Caco-2 (cell line): ENCODE measurements around the gene PAQR6. TPM values are rescaled to one million over a fixed set of nuclear protein-coding genes. Genes with fewer than 3 reads are reported as not detected.

Source experiments
- BruUV-seq: library from RNA; stranded (reverse); fragments of 400-500 nt; replicated peaks from 2 replicates; lab custom pipeline; 2021; lab: Mats Ljungman, UMichigan
- CTCF ChIA-PET: fragments of 300-600 bp; sonication (Branson Sonifier 250); formaldehyde crosslinking; loops from one replicate; lab custom pipeline; 2022; ENCODE audit warnings: antibody characterized with exemption; lab: Charles Lee
- POLR2A ChIA-PET: fragments of 300-600 bp; sonication (Branson Sonifier 250); formaldehyde crosslinking; loops from one replicate; lab custom pipeline; 2022; ENCODE audit warnings: antibody characterized with exemption; lab: Charles Lee
- DNase-seq, 2 experiments: peaks; one replicate each; pipeline versions ENCODE4 v3.0.0 to v3.0.0-alpha.2; 2020 to 2022
- H3K27me3 ChIP-seq: replicated peaks from 2 replicates; pipeline ENCODE4 v1.6.0; 2011; ENCODE audit warnings: low read length; ENCODE audit not compliant: control insufficient read depth, insufficient read depth
- H3K36me3 ChIP-seq: 2 replicates; pipeline ENCODE4 v1.5.1; 2011; ENCODE audit warnings: low read length; ENCODE audit not compliant: control insufficient read depth, insufficient read depth
- H3K4me1 ChIP-seq: fragments of 250-450 bp; sonication (Bioruptor Pico); 2 replicates; pipeline ENCODE4 v1.5.1; 2020; ENCODE audit warnings: mild to moderate bottlenecking
- H3K4me3 ChIP-seq: 2 replicates; pipeline ENCODE4 v1.5.1; 2011; ENCODE audit warnings: low read depth, mild to moderate bottlenecking, control low read depth, low read length
- H3K9me3 ChIP-seq: fragments of 250-450 bp; sonication (Bioruptor Pico); 2 replicates; pipeline ENCODE4 v1.5.1; 2020; ENCODE audit warnings: mild to moderate bottlenecking, moderate library complexity
- H3K27ac Mint-ChIP-seq: one replicate; pipeline ENCODE4 v1.8.0; 2022; ENCODE audit warnings: mixed read lengths; ENCODE audit not compliant: unreplicated experiment
- H3K27me3 Mint-ChIP-seq: one replicate; pipeline ENCODE4 v1.8.0; 2022; ENCODE audit warnings: mixed read lengths; ENCODE audit not compliant: insufficient read depth, unreplicated experiment
- H3K36me3 Mint-ChIP-seq: one replicate; pipeline ENCODE4 v1.8.0; 2022; ENCODE audit warnings: mild to moderate bottlenecking, mixed read lengths; ENCODE audit not compliant: insufficient read depth, unreplicated experiment
- H3K4me1 Mint-ChIP-seq: one replicate; pipeline ENCODE4 v1.8.0; 2022; ENCODE audit warnings: low read depth, mixed read lengths; ENCODE audit not compliant: unreplicated experiment
- H3K4me3 Mint-ChIP-seq: one replicate; pipeline ENCODE4 v1.8.0; 2022; ENCODE audit warnings: mild to moderate bottlenecking, moderate library complexity, mixed read lengths; ENCODE audit not compliant: unreplicated experiment
- H3K9me3 Mint-ChIP-seq: one replicate; pipeline ENCODE4 v1.8.0; 2022; ENCODE audit warnings: mixed read lengths; ENCODE audit not compliant: unreplicated experiment
- CTCF ChIP-seq, 2 experiments: fragments of 200-600 bp in 1 of 2; IDR thresholded peaks; 1 replicate in 1 of 2; 2 replicates in 1 of 2; pipeline versions ENCODE4 v1.5.1 to v1.8.0; 2011 to 2022; ENCODE audit warnings: antibody characterized with exemption in 1 of 2, control low read depth in 1 of 2, inconsistent platforms in 1 of 2, low read depth in 1 of 2, low read length in 1 of 2, mild to moderate bottlenecking in 1 of 2, moderate library complexity in 1 of 2; ENCODE audit not compliant: insufficient read depth in 1 of 2, severe bottlenecking in 1 of 2, unreplicated experiment in 1 of 2
- intact Hi-C: fragments of 100-400 bp; cut with micrococcal nuclease; formaldehyde crosslinking; loops from one replicate; pipeline ENCODE4 v1.10.0; 2022; ENCODE audit not compliant: unreplicated experiment
- total RNA-seq: library from RNA; stranded (reverse); gene quantifications from 2 replicates; pipeline ENCODE4 v1.2.3, GENCODE V29; 2022

The PAQR6 gene
- total RNA-seq, 1 experiment from 2014 or later, result 4.1 TPM

GRCh38 chr1:156244712-156245111 is 3.1 kb downstream of the PAQR6 start:
- H3K4me3 ChIP-seq, result no peak overlapping the region
- POLR2A ChIA-PET, result no interaction called here
- CTCF ChIA-PET, result no interaction called here
- no peak for TF ChIP-seq CTCF (IDR thresholded peaks at IDR 0.05; ENCODE audit: insufficient read depth in 1 of 2, low read depth in 1 of 2, low read length in 1 of 2, severe bottlenecking in 1 of 2, unreplicated experiment in 1 of 2)
- no peaks in the 10 kb centered on the region for H3K36me3 ChIP-seq
- H3K4me3 Mint-ChIP-seq, result peak overlapping the region; percentile 22
- BruUV-seq, result no TSS peak
- H3K9me3 ChIP-seq, result no peaks in the 10 kb centered on the region
- peaks cover 4% of the 10 kb centered on the region for H3K4me1 Mint-ChIP-seq
- intact Hi-C loops, result no loop called here
- no peaks in the 10 kb centered on the region for H3K27me3 Mint-ChIP-seq
- H3K4me1 ChIP-seq, result no peaks in the 10 kb centered on the region
- H3K36me3 Mint-ChIP-seq, result peaks cover 75% of the 10 kb centered on the region
- no peak for DNase-seq
- H3K9me3 Mint-ChIP-seq, result no peaks in the 10 kb centered on the region
- no peak overlapping the region for H3K27ac Mint-ChIP-seq
- H3K27me3 ChIP-seq, result no peaks in the 10 kb centered on the region

DNA sequence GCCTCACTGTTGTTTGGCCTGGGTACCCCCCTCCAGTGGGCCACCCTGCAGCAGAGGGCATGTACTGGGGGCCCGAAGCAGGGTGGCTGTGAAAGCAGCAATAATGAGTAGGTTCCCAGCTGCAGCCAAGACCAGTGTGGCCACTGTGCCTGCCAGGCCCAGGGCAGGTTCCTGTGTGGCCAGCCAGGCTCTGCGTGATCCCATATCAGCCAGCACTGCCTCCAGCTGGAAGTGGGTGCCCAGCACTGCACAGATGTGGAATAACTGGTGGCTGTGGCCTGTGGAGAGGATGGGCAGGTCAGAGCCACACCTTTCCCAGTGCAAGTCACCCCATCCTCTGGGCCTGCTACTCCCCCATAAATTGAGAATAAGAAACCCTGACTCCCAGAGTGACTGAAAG is 3.7 kb downstream of the PAQR6 start:
- no TSS peak for BruUV-seq
- ChIA-PET POLR2A (no interaction called here), CTCF (no interaction called here)
- Mint-ChIP-seq H3K36me3 (peaks cover 73% of the 10 kb centered on the region), H3K27ac (peak overlapping the region; percentile 33), H3K4me1 (peaks cover 4% of the 10 kb centered on the region), H3K9me3 (no peaks in the 10 kb centered on the region), H3K27me3 (no peaks in the 10 kb centered on the region), H3K4me3 (no peak overlapping the region)
- H3K9me3 ChIP-seq, result no peaks in the 10 kb centered on the region
- DNase-seq, result no peak
- H3K36me3 ChIP-seq, result no peaks in the 10 kb centered on the region
- no peaks in the 10 kb centered on the region for H3K4me1 ChIP-seq
- TF ChIP-seq CTCF (IDR thresholded peaks at IDR 0.05; ENCODE audit: insufficient read depth in 1 of 2, low read depth in 1 of 2, low read length in 1 of 2, severe bottlenecking in 1 of 2, unreplicated experiment in 1 of 2), result no peak
- intact Hi-C loops, result no loop called here
- H3K4me3 ChIP-seq, result no peak overlapping the region
- no peaks in the 10 kb centered on the region for H3K27me3 ChIP-seq

DNA sequence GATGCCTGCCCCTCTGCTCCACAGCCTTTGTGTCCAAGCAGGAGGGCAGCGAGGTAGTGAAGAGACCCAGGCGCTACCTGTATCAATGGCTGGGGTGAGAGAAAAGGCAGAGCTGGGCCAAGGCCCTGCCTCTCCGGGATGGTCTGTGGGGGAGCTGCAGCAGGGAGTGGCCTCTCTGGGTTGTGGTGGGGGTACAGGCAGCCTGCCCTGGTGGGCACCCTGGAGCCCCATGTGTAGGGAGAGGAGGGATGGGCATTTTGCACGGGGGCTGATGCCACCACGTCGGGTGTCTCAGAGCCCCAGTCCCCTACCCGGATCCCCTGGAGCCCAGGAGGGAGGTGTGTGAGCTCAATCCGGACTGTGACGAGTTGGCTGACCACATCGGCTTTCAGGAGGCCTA is 5.1 kb downstream of the PAQR6 start:
- peaks cover 71% of the 10 kb centered on the region for H3K36me3 Mint-ChIP-seq
- H3K27ac Mint-ChIP-seq, result peak overlapping the region; percentile 20
- POLR2A ChIA-PET, result no interaction called here
- peaks cover 1% of the 10 kb centered on the region; the same call in 1 of the 2 replicates for H3K36me3 ChIP-seq
- H3K9me3 Mint-ChIP-seq, result no peaks in the 10 kb centered on the region
- DNase-seq, result no peak
- no TSS peak for BruUV-seq
- TF ChIP-seq CTCF (IDR thresholded peaks at IDR 0.05; ENCODE audit: insufficient read depth in 1 of 2, low read depth in 1 of 2, low read length in 1 of 2, severe bottlenecking in 1 of 2, unreplicated experiment in 1 of 2), result no peak
- H3K27me3 ChIP-seq, result no peaks in the 10 kb centered on the region
- intact Hi-C loops, result no loop called here
- CTCF ChIA-PET, result interaction anchor here (0.9 to 1.1 kb wide), 2 partner anchors 18 to 100 kb away, joined by 3 read pairs; no protein-coding TSS in a partner anchor
- H3K4me1 ChIP-seq, result no peaks in the 10 kb centered on the region
- H3K27me3 Mint-ChIP-seq, result no peaks in the 10 kb centered on the region
- H3K4me3 Mint-ChIP-seq, result no peak overlapping the region
- H3K9me3 ChIP-seq, result no peaks in the 10 kb centered on the region
- peaks cover 4% of the 10 kb centered on the region for H3K4me1 Mint-ChIP-seq
- no peak overlapping the region for H3K4me3 ChIP-seq
